AG04450 (cell line): ENCODE measurements around the gene SMIM35. TPM values are rescaled to one million over a fixed set of nuclear protein-coding genes. Genes with fewer than 3 reads are reported as not detected.

Experiments used
- CTCF ChIA-PET: fragments of 300-600, 350-600 bp; formaldehyde crosslinking; extraction: SDS; loops from one replicate; lab custom pipeline; 2022; ENCODE audit warnings: antibody characterized with exemption, inconsistent platforms; lab: Charles Lee
- POLR2A ChIA-PET: fragments of 350-600 bp; formaldehyde crosslinking; extraction: SDS; loops from one replicate; lab custom pipeline; 2021; ENCODE audit warnings: antibody characterized with exemption, inconsistent platforms; lab: Yijun Ruan, JAX
- DNase-seq: peaks from one replicate; pipeline ENCODE4 v3.0.0-alpha.2; 2011; ENCODE audit warnings: low read depth, low spot score
- H3K27ac ChIP-seq: one replicate; pipeline ENCODE4 v1.5.1; 2012; ENCODE audit warnings: low read depth, low read length, control low read depth
- H3K27me3 ChIP-seq: one replicate; pipeline ENCODE4 v1.6.0; 2012; ENCODE audit warnings: low read length; ENCODE audit not compliant: control insufficient read depth, insufficient read depth
- H3K4me3 ChIP-seq: 2 replicates; pipeline ENCODE4 v1.5.1; 2011; ENCODE audit warnings: mild to moderate bottlenecking, low read depth, low read length, control low read depth
- H3K9me3 ChIP-seq: 2 replicates; pipeline ENCODE4 v1.5.1; 2012; ENCODE audit warnings: low read length; ENCODE audit not compliant: control insufficient read depth, insufficient read depth
- CTCF ChIP-seq: IDR thresholded peaks from 2 replicates; pipeline ENCODE4 v1.5.1; 2011; ENCODE audit warnings: low read depth, low read length, control low read depth, inconsistent platforms
- polyA plus RNA-seq: library from polyadenylated mRNA; depleted of rRNA; stranded (reverse); fragments of >200 nt; gene quantifications from 2 replicates; pipeline ENCODE4 v1.2.3, GENCODE V29; 2011

Gene SMIM35
- polyA plus RNA-seq, 1 experiment: not detected

- Histone ChIP-seq H3K27me3 (peaks cover 2% of the 10 kb centered on the region), H3K27ac (no peak overlapping the region), H3K4me3 (no peak overlapping the region), H3K9me3 (no peaks in the 10 kb centered on the region)
- TF ChIP-seq CTCF: no peak
- POLR2A ChIA-PET: no interaction called here
- CTCF ChIA-PET: interaction anchor here (1.2 to 1.5 kb wide), 2 partner anchors 25 to 38 kb away, joined by 3 to 4 read pairs; no protein-coding TSS in a partner anchor
- no peak for DNase-seq
Observed at GRCh38 chr11:118133816-118134215, 47.1 kb upstream of the SMIM35 start.

GRCh38 chr11:118132385-118133151 lies 45.8 kb upstream of the SMIM35 start:
- CTCF ChIA-PET: no interaction called here
- Histone ChIP-seq H3K4me3 (no peak overlapping the region), H3K27ac (no peak overlapping the region), H3K9me3 (no peaks in the 10 kb centered on the region), H3K27me3 (peaks cover 2% of the 10 kb centered on the region)
- DNase-seq: no peak
- POLR2A ChIA-PET: no interaction called here
- TF ChIP-seq CTCF: no peak

- CTCF ChIA-PET: no interaction called here
- POLR2A ChIA-PET: no interaction called here
- no peak overlapping the region for H3K27ac ChIP-seq
- H3K9me3 ChIP-seq: no peaks in the 10 kb centered on the region
- DNase-seq: no peak
- H3K4me3 ChIP-seq: no peak overlapping the region
- no peak for TF ChIP-seq CTCF
- peaks cover 2% of the 10 kb centered on the region for H3K27me3 ChIP-seq
Observed at GRCh38 chr11:118129471-118130172, 42.9 kb upstream of the SMIM35 start.

- Histone ChIP-seq H3K27me3 (peaks cover 2% of the 10 kb centered on the region), H3K9me3 (no peaks in the 10 kb centered on the region), H3K4me3 (no peak overlapping the region), H3K27ac (no peak overlapping the region)
- no peak for DNase-seq
- POLR2A ChIA-PET: no interaction called here
- CTCF ChIA-PET: no interaction called here
- TF ChIP-seq CTCF: no peak
Observed at GRCh38 chr11:118128721-118129470, 42.1 kb upstream of the SMIM35 start.

- H3K27ac ChIP-seq: no peak overlapping the region
- no peak for TF ChIP-seq CTCF
- peaks cover 2% of the 10 kb centered on the region for H3K27me3 ChIP-seq
- no peak for DNase-seq
- no peaks in the 10 kb centered on the region for H3K9me3 ChIP-seq
- H3K4me3 ChIP-seq: no peak overlapping the region
- ChIA-PET CTCF (no interaction called here), POLR2A (no interaction called here)
Observed at GRCh38 chr11:118128310-118128709, 41.5 kb upstream of the SMIM35 start.
